GM19324 (cell line): ENCODE data around the gene JCHAIN.
A peak's percentile ranks its signal among the peaks of the same experiment; 100 is the strongest.
"Not testable (repeated sequence)": the region's sequence is repeated elsewhere in the genome, so short reads cannot be mapped to it uniquely, and the experiment has no call there.

ENCODE experiments used
- ATAC-seq: cut with Tn5 transposase; IDR thresholded peaks from one replicate; pipeline ENCODE4 v1.9.1; 2021; ENCODE audit warnings: mild to moderate bottlenecking, moderate library complexity; ENCODE audit not compliant: unreplicated experiment, low FRiP score

JCHAIN gene

GRCh38 chr4:70691661-70692060, 25.4 kb upstream of the JCHAIN start:
- no peak for ATAC-seq

GRCh38 chr4:70688795-70689231, 22.5 kb upstream of the JCHAIN start:
- no peak for ATAC-seq

- peak; percentile 97 for ATAC-seq
Measured at GRCh38 chr4:70687821-70688794, 21.8 kb upstream of the JCHAIN start, which contains the start of gene UTP3. TSS of gene UTP3 (plus strand) at chr4:70688532. CDS start at chr4:70688678, 146 bp downstream.

- no peak for ATAC-seq
Measured at GRCh38 chr4:70687392-70687791, 21.1 kb upstream of the JCHAIN start.

- ATAC-seq = not testable (repeated sequence)
Measured at GRCh38 chr4:70682142-70682541, 15.8 kb upstream of the JCHAIN start.

- no peak for ATAC-seq
Measured at GRCh38 chr4:70681704-70682103, 15.4 kb upstream of the JCHAIN start.

GRCh38 chr4:70680934-70681333, 14.6 kb upstream of the JCHAIN start:
- ATAC-seq = no peak

GRCh38 chr4:70678383-70678999, 12.2 kb upstream of the JCHAIN start:
- ATAC-seq = peak; percentile 82

GRCh38 chr4:70676554-70677090, 10.3 kb upstream of the JCHAIN start:
- ATAC-seq = no peak

- ATAC-seq = no peak
Measured at GRCh38 chr4:70674731-70675130, 8.4 kb upstream of the JCHAIN start.

GRCh38 chr4:70674191-70674590, 7.9 kb upstream of the JCHAIN start:
- no peak for ATAC-seq

- no peak for ATAC-seq
Measured at GRCh38 chr4:70671091-70671490, 4.8 kb upstream of the JCHAIN start.

- no peak for ATAC-seq
Measured at GRCh38 chr4:70670332-70671014, 4.2 kb upstream of the JCHAIN start.

GRCh38 chr4:70667740-70668535, 1.6 kb upstream of the JCHAIN start:
- ATAC-seq = peak; percentile 46

GRCh38 chr4:70661309-70661922, 4.9 kb downstream of the JCHAIN start:
- peak; percentile 39 for ATAC-seq

- ATAC-seq = no peak
Measured at GRCh38 chr4:70660106-70660505, 6.2 kb downstream of the JCHAIN start.

GRCh38 chr4:70658418-70658817, 7.9 kb downstream of the JCHAIN start:
- ATAC-seq = no peak

- ATAC-seq = no peak
Measured at GRCh38 chr4:70657326-70657725, 9.0 kb downstream of the JCHAIN start.

- no peak for ATAC-seq
Measured at GRCh38 chr4:70654605-70655011, 11.7 kb downstream of the JCHAIN start.
